Loucy (cell line): ENCODE results near the gene PCIF1.

Experiments
- EZH2phosphoT487 ChIP-seq: fragments of 200-600 bp; IDR thresholded peaks from 2 replicates; pipeline ENCODE4 v1.6.1; 2018; ENCODE audit warnings: antibody characterized with exemption, mild to moderate bottlenecking, moderate library complexity, borderline replicate concordance
- TF ChIP-seq, protein P1 (sequence below): fragments of 200-600 bp; sonication (generic); conservative IDR thresholded peaks from 2 replicates; pipeline ENCODE4 v1.5.1; 2014; ENCODE audit warnings: mild to moderate bottlenecking, antibody characterized with exemption, low read length

- TF ChIP-seq, protein P1, sequence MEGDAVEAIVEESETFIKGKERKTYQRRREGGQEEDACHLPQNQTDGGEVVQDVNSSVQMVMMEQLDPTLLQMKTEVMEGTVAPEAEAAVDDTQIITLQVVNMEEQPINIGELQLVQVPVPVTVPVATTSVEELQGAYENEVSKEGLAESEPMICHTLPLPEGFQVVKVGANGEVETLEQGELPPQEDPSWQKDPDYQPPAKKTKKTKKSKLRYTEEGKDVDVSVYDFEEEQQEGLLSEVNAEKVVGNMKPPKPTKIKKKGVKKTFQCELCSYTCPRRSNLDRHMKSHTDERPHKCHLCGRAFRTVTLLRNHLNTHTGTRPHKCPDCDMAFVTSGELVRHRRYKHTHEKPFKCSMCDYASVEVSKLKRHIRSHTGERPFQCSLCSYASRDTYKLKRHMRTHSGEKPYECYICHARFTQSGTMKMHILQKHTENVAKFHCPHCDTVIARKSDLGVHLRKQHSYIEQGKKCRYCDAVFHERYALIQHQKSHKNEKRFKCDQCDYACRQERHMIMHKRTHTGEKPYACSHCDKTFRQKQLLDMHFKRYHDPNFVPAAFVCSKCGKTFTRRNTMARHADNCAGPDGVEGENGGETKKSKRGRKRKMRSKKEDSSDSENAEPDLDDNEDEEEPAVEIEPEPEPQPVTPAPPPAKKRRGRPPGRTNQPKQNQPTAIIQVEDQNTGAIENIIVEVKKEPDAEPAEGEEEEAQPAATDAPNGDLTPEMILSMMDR: no peak
- no peak for TF ChIP-seq EZH2phosphoT487
Observed at GRCh38 chr20:45944151-45944964, 9.9 kb downstream of the PCIF1 start.
